GM18520 (cell line): ENCODE measurements around the gene SPSB3.

Source experiments
- ATAC-seq: cut with Tn5 transposase; IDR thresholded peaks from one replicate; pipeline ENCODE4 v1.9.1; 2021; ENCODE audit not compliant: unreplicated experiment

The SPSB3 gene

GRCh38 chr16:1782408-1783264, at the start of gene SPSB3, which contains the start of gene NUBP2:
TSS of gene SPSB3 (minus strand) at chr16:1782571. CDS start at chr16:1781483, 1,088 bp downstream.
TSS of gene NUBP2 (plus strand) at chr16:1782960. CDS start at chr16:1783021, 61 bp downstream.
- peak; percentile 83 for ATAC-seq

GRCh38 chr16:1831186-1832075, 49.1 kb upstream of the SPSB3 start:
- no peak for ATAC-seq

- ATAC-seq = no peak
These were observed 47.8 kb upstream of the SPSB3 start for GRCh38 chr16:1830213-1830612.

GRCh38 chr16:1828645-1829410, 46.5 kb upstream of the SPSB3 start:
- no peak for ATAC-seq

GRCh38 chr16:1826691-1827573, 44.6 kb upstream of the SPSB3 start, which contains the start of the genes FAHD1 and HAGH:
TSS of gene FAHD1 (plus strand) at chr16:1827206. CDS start at chr16:1827239, 33 bp downstream.
TSS of gene HAGH (minus strand) at chr16:1826825. CDS start at chr16:1826787, 38 bp downstream.
- peak; percentile 83 for ATAC-seq

GRCh38 chr16:1825864-1826690, 43.7 kb upstream of the SPSB3 start:
- ATAC-seq = peak; percentile 42

GRCh38 chr16:1825381-1825863, 43.1 kb upstream of the SPSB3 start:
- no peak for ATAC-seq

GRCh38 chr16:1823821-1824220, 41.5 kb upstream of the SPSB3 start:
- no peak for ATAC-seq

- ATAC-seq = no peak
These were observed 40.4 kb upstream of the SPSB3 start for GRCh38 chr16:1822801-1823200.

GRCh38 chr16:1821861-1822611, 39.7 kb upstream of the SPSB3 start:
- no peak for ATAC-seq

- no peak for ATAC-seq
These were observed 38.5 kb upstream of the SPSB3 start for GRCh38 chr16:1820946-1821290.

GRCh38 chr16:1820096-1820945, 38.0 kb upstream of the SPSB3 start:
- ATAC-seq = no peak

- ATAC-seq = no peak
These were observed 37.2 kb upstream of the SPSB3 start for GRCh38 chr16:1819611-1820010.

- no peak for ATAC-seq
These were observed 36.6 kb upstream of the SPSB3 start for GRCh38 chr16:1818873-1819525.

- ATAC-seq = no peak
These were observed 36.0 kb upstream of the SPSB3 start for GRCh38 chr16:1818204-1818872.

- ATAC-seq = no peak
These were observed 35.3 kb upstream of the SPSB3 start for GRCh38 chr16:1817716-1818115.
